ENCODE results near the gene ROBO1. TPM values are rescaled to one million over a fixed set of nuclear protein-coding genes. Genes with fewer than 3 reads are reported as not detected.

The ROBO1 gene
- polyA plus RNA-seq, 1 experiment, result 33.9 TPM

DNA sequence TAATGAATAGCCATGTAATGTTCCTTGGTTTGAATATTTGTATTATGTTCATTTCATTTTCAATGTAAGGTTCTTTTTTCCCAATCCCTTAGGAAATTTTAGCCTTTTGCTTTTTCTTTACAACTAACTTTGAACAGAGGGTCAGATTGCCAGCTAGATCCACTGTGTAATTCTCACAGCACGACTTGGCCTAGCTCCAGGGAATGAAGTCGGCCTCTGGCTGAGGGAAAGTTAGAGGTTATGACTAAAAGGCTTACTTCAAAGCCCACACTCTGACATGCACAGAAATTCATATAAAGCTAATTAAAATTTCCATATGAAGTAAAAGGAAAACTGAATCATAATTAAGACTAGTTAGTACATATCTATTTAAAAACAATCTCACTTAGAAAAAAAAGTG, 38.7 kb downstream of the ROBO1 start:
- H3K4me3 ChIP-seq (ENCODE audit: low read depth, low read length), result no peak overlapping the region
- ChIA-PET CTCF (no interaction called here), POLR2A (no interaction called here)
- TF ChIP-seq CTCF (IDR thresholded peaks at IDR 0.05; ENCODE audit: insufficient read depth, low read depth, low read length), result no peak
- no peak for DNase-seq (ENCODE audit: low read depth)
- no peaks in the 10 kb centered on the region for H3K27me3 ChIP-seq (ENCODE audit: control insufficient read depth, insufficient read depth, low read length)
- no peaks in the 10 kb centered on the region for H3K36me3 ChIP-seq (ENCODE audit: control insufficient read depth, insufficient read depth, low read length)

DNA sequence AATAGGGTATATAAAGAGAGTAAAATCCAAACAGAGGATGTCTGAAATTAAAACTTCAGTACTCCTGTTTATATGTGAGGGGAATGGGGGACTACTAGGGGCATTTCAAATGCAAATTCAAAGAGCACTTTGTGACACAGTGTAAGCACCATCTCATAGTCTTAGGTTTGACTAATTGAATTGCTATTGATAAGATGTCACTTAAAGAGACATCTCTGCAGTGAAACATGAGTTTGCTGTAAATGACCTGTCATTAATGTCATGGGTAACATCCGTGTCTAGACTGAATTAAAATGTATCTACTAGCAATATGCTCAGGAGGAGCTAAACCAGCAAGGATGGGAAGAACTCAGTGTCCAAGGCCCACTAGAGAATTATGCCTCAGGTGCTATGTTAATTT, 41.0 kb downstream of the ROBO1 start:
- CTCF ChIA-PET, result no interaction called here
- Histone ChIP-seq H3K4me3 (ENCODE audit: low read depth, low read length) (no peak overlapping the region), H3K27me3 (ENCODE audit: control insufficient read depth, insufficient read depth, low read length) (no peaks in the 10 kb centered on the region), H3K36me3 (ENCODE audit: control insufficient read depth, insufficient read depth, low read length) (no peaks in the 10 kb centered on the region)
- DNase-seq (ENCODE audit: low read depth), result no peak
- TF ChIP-seq CTCF (IDR thresholded peaks at IDR 0.05; ENCODE audit: insufficient read depth, low read depth, low read length), result no peak
- POLR2A ChIA-PET, result no interaction called here

- H3K36me3 ChIP-seq (ENCODE audit: control insufficient read depth, insufficient read depth, low read length), result no peaks in the 10 kb centered on the region
- DNase-seq (ENCODE audit: low read depth), result no peak
- H3K4me3 ChIP-seq (ENCODE audit: low read depth, low read length), result no peak overlapping the region
- POLR2A ChIA-PET, result no interaction called here
- no peaks in the 10 kb centered on the region for H3K27me3 ChIP-seq (ENCODE audit: control insufficient read depth, insufficient read depth, low read length)
- CTCF ChIA-PET, result interaction anchor here (0.6 kb wide), 1 partner anchor 189 kb away, joined by 3 read pairs; no protein-coding TSS in a partner anchor
- no peak for TF ChIP-seq CTCF (IDR thresholded peaks at IDR 0.05; ENCODE audit: insufficient read depth, low read depth, low read length)
These were observed 43.6 kb downstream of the ROBO1 start for GRCh38 chr3:79724206-79724605.

GRCh38 chr3:79690072-79690471, 77.7 kb downstream of the ROBO1 start:
- no peak overlapping the region for H3K4me3 ChIP-seq (ENCODE audit: low read depth, low read length)
- DNase-seq (ENCODE audit: low read depth), result no peak
- ChIA-PET POLR2A (no interaction called here), CTCF (no interaction called here)
- H3K27me3 ChIP-seq (ENCODE audit: control insufficient read depth, insufficient read depth, low read length), result no peaks in the 10 kb centered on the region
- H3K36me3 ChIP-seq (ENCODE audit: control insufficient read depth, insufficient read depth, low read length), result no peaks in the 10 kb centered on the region
- no peak for TF ChIP-seq CTCF (IDR thresholded peaks at IDR 0.05; ENCODE audit: insufficient read depth, low read depth, low read length)

GRCh38 chr3:79685108-79685507, 82.7 kb downstream of the ROBO1 start:
- no peak overlapping the region for H3K4me3 ChIP-seq (ENCODE audit: low read depth, low read length)
- DNase-seq (ENCODE audit: low read depth), result no peak
- TF ChIP-seq CTCF (IDR thresholded peaks at IDR 0.05; ENCODE audit: insufficient read depth, low read depth, low read length), result no peak
- ChIA-PET CTCF (no interaction called here), POLR2A (no interaction called here)
- H3K27me3 ChIP-seq (ENCODE audit: control insufficient read depth, insufficient read depth, low read length), result no peaks in the 10 kb centered on the region
- no peaks in the 10 kb centered on the region for H3K36me3 ChIP-seq (ENCODE audit: control insufficient read depth, insufficient read depth, low read length)

Data from BJ (cell line).